Measurements from ENCODE around the gene TMEM72. TPM values are rescaled to one million over a fixed set of nuclear protein-coding genes. Genes with fewer than 3 reads are reported as not detected.

TMEM72 gene
- not detected in 2 replicates for total RNA-seq

- intact Hi-C loops (cut with micrococcal nuclease), result no loop called here
These were observed at the start of gene TMEM72 for GRCh38 chr10:44911081-44911540. Gene TMEM72, plus strand, starts transcription at chr10:44911337. Its CDS starts 176 bp downstream, at chr10:44911513.

GRCh38 chr10:44862006-44862751 lies 49.0 kb upstream of the TMEM72 start:
- intact Hi-C loops (cut with micrococcal nuclease), result loop anchor here (10.0 kb wide), 1 partner anchor 547 kb away; no protein-coding TSS in a partner anchor

- intact Hi-C loops (cut with micrococcal nuclease), result loop anchor here (10.0 kb wide), 1 partner anchor 548 kb away; no protein-coding TSS in a partner anchor
These were observed 48.2 kb upstream of the TMEM72 start for GRCh38 chr10:44862924-44863323.

GRCh38 chr10:44863344-44864047 lies 47.6 kb upstream of the TMEM72 start:
- intact Hi-C loops (cut with micrococcal nuclease), result loop anchor here (10.0 kb wide), 1 partner anchor 549 kb away; no protein-coding TSS in a partner anchor

- intact Hi-C loops (cut with micrococcal nuclease), result loop anchor here (10.0 kb wide), 1 partner anchor 549 kb away; no protein-coding TSS in a partner anchor
These were observed 47.1 kb upstream of the TMEM72 start for GRCh38 chr10:44864051-44864450.

- intact Hi-C loops (cut with micrococcal nuclease), result loop anchor here (10.0 kb wide), 1 partner anchor 550 kb away; no protein-coding TSS in a partner anchor
These were observed 46.4 kb upstream of the TMEM72 start for GRCh38 chr10:44864637-44865288.

- intact Hi-C loops (cut with micrococcal nuclease), result loop anchor here (10.0 kb wide), 1 partner anchor 550 kb away; no protein-coding TSS in a partner anchor
These were observed 45.9 kb upstream of the TMEM72 start for GRCh38 chr10:44865289-44865671.

GRCh38 chr10:44866367-44866766 lies 44.8 kb upstream of the TMEM72 start:
- intact Hi-C loops (cut with micrococcal nuclease), result loop anchor here (10.0 kb wide), 1 partner anchor 552 kb away; no protein-coding TSS in a partner anchor

- intact Hi-C loops (cut with micrococcal nuclease), result loop anchor here (10.0 kb wide), 1 partner anchor 105 kb away; the partner anchor contains the start of gene DEPP1
These were observed 41.1 kb upstream of the TMEM72 start for GRCh38 chr10:44870031-44870430.

- intact Hi-C loops (cut with micrococcal nuclease), result loop anchor here (10.0 kb wide), 1 partner anchor 102 kb away; the partner anchor contains the start of gene DEPP1
These were observed 38.0 kb upstream of the TMEM72 start for GRCh38 chr10:44873160-44873559.

GRCh38 chr10:44874166-44874565 lies 37.0 kb upstream of the TMEM72 start:
- intact Hi-C loops (cut with micrococcal nuclease), result loop anchor here (10.0 kb wide), 1 partner anchor 101 kb away; the partner anchor contains the start of gene DEPP1

GRCh38 chr10:44878706-44879530 lies 32.2 kb upstream of the TMEM72 start:
- intact Hi-C loops (cut with micrococcal nuclease), result loop anchor here (10.0 kb wide), 1 partner anchor 96 kb away; the partner anchor contains the start of gene DEPP1

GRCh38 chr10:44879531-44879899 lies 31.6 kb upstream of the TMEM72 start:
- intact Hi-C loops (cut with micrococcal nuclease), result loop anchor here (10.0 kb wide), 1 partner anchor 95 kb away; the partner anchor contains the start of gene DEPP1

GRCh38 chr10:44880090-44880715 lies 30.9 kb upstream of the TMEM72 start:
- intact Hi-C loops (cut with micrococcal nuclease), result no loop called here

GRCh38 chr10:44881649-44882048 lies 29.5 kb upstream of the TMEM72 start:
- intact Hi-C loops (cut with micrococcal nuclease), result no loop called here

GRCh38 chr10:44882166-44882720 lies 28.9 kb upstream of the TMEM72 start:
- intact Hi-C loops (cut with micrococcal nuclease), result no loop called here

- intact Hi-C loops (cut with micrococcal nuclease), result no loop called here
These were observed 27.4 kb upstream of the TMEM72 start for GRCh38 chr10:44883593-44884331.

GRCh38 chr10:44885710-44886109 lies 25.4 kb upstream of the TMEM72 start:
- intact Hi-C loops (cut with micrococcal nuclease), result no loop called here

GRCh38 chr10:44886966-44887365 lies 24.2 kb upstream of the TMEM72 start:
- intact Hi-C loops (cut with micrococcal nuclease), result no loop called here
